ENCODE results near the gene ANLN. TPM values are rescaled to one million over a fixed set of nuclear protein-coding genes. Genes with fewer than 3 reads are reported as not detected.

The ANLN gene
- total and polyA plus RNA-seq, 9 of the 15 experiments (the other 6 are each of a cell fraction or from before 2014, with no cell fraction given): 18.1 to 66.2 (median 38.7) TPM

DNA sequence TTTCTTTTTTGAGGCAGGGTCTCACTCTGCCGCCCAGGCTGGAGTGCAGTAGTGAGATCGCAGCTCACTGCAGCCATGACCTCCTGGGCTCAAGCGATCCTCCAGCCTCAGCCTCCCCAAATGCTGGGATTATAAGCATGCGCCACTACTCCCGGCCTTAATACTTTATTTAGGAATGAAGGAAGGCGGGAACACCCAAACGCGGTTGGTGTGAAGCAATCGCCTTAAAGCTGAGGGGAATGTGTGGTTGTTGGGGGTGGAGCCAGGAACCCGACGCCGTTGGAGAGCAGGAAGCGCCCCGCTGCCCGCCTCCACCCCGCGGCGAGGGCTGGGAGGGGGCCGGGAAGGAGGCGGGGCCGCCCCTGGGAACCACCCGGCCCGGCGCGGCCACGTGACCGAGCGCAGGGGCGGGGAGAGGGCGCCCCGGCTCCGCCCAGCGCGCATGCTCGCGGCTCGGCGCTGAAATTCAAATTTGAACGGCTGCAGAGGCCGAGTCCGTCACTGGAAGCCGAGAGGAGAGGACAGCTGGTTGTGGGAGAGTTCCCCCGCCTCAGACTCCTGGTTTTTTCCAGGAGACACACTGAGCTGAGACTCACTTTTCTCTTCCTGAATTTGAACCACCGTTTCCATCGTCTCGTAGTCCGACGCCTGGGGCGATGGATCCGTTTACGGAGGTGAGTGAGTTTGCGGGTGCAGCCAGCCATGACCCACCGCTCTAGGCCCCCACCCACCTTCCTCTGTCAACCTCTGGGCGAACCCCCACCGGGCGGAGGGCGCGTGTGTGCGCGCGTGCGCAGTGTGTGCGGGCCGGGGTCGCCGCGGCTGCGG is at the start of gene ANLN (continued):
- TF ChIP-seq, protein P1, sequence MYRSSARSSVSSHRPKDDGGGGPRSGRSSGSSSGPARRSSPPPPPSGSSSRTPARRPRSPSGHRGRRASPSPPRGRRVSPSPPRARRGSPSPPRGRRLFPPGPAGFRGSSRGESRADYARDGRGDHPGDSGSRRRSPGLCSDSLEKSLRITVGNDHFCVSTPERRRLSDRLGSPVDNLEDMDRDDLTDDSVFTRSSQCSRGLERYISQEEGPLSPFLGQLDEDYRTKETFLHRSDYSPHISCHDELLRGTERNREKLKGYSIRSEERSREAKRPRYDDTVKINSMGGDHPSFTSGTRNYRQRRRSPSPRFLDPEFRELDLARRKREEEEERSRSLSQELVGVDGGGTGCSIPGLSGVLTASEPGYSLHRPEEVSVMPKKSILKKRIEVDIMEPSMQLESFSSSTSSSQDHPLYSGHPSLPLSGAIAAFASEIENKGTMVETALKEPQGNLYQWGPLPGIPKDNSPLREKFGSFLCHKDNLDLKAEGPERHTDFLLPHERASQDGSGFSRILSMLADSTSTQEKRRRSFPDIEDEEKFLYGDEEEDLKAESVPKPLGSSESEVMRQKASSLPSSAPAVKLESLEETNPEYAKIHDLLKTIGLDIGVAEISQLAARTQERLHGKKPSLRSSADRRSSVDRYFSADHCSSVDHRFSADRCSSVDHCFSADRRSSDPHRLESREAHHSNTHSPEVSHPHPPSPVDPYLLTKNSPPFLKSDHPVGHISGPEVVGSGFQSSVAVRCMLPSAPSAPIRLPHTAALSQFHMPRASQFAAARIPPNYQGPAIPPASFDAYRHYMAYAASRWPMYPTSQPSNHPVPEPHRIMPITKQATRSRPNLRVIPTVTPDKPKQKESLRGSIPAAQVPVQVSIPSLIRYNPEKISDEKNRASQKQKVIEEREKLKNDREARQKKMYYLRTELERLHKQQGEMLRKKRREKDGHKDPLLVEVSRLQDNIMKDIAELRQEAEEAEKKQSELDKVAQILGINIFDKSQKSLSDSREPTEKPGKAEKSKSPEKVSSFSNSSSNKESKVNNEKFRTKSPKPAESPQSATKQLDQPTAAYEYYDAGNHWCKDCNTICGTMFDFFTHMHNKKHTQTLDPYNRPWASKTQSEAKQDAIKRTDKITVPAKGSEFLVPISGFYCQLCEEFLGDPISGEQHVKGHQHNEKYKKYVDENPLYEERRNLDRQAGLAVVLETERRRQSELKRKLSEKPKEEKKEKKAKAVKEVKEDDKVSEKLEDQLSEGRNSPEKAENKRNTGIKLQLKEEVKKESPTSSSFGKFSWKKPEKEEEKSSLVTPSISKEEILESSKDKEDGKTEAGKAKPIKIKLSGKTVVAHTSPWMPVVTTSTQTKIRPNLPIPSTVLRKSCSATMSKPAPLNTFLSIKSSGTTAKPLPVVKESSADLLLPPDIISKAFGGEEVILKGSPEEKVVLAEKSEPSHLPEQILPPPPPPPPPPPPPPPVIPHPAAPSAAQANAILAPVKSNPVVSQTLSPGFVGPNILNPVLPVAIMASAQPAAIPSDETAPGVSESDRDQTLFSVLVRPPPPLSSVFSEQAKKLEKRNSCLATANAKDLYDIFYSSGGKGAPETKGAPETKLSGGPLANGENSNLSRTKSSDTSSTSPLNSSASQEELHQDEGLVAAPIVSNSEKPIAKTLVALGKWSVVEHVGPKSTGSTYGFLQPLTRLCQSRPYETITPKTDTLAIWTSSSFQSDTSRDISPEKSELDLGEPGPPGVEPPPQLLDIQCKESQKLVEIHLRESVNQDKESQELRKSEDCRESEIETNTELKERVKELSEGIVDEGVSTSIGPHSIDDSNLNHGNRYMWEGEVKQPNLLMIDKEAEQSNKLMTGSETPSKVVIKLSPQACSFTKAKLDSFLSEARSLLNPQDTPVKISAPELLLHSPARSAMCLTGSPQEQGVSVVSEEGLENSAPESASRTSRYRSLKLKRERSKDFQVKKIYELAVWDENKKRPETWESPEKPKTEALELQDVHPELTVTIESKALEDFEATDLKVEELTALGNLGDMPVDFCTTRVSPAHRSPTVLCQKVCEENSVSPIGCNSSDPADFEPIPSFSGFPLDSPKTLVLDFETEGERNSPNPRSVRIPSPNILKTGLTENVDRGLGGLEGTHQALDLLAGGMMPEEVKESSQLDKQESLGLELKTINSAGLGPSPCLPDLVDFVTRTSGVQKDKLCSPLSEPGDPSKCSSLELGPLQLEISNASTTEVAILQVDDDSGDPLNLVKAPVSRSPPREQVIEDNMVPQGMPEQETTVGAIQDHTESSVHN (IDR thresholded peaks at IDR 0.05; ENCODE audit: borderline replicate concordance in 1 of 2, low read depth in 1 of 2): 0 out of 4 replicates have a peak, but pooled peaks of 1 of the 2 experiments have one; percentile 15
- TF ChIP-seq HMGXB4 (CRISPR knock-in tag; IDR thresholded peaks at IDR 0.05): peak; percentile 59
- 0 out of 2 replicates have a peak, but pooled peaks have one; percentile 45 for TF ChIP-seq SMARCA4 (IDR thresholded peaks at IDR 0.05)
- no peak for TF ChIP-seq MYNN (IDR thresholded peaks at IDR 0.05)
- TF ChIP-seq MYNN (CRISPR knock-in tag; IDR thresholded peaks at IDR 0.05): no peak
- no peak for TF ChIP-seq PPARD (CRISPR knock-in tag; IDR thresholded peaks at IDR 0.05)
- TF ChIP-seq NFYB (IDR thresholded peaks at IDR 0.05; ENCODE audit: extremely low read depth, insufficient read length): no peak
- peak; percentile 40 for TF ChIP-seq E2F8 (IDR thresholded peaks at IDR 0.05; ENCODE audit: low read depth, partially characterized antibody)
- no peak for TF ChIP-seq PTBP1 (IDR thresholded peaks at IDR 0.05; ENCODE audit: low read depth, low read length)
- TF ChIP-seq TSC22D4 (tag; IDR thresholded peaks at IDR 0.05): no peak
- TF ChIP-seq HMG20A (CRISPR knock-in tag; conservative IDR thresholded peaks at IDR 0.05): no peak
- TF ChIP-seq SMARCA5 (IDR thresholded peaks at IDR 0.05): no peak
- no peak for TF ChIP-seq ZNF277 (CRISPR knock-in tag; IDR thresholded peaks at IDR 0.05; ENCODE audit: borderline replicate concordance)
